ENCODE results near the gene CYB561. TPM values are rescaled to one million over a fixed set of nuclear protein-coding genes. Genes with fewer than 3 reads are reported as not detected.

The CYB561 gene
- total and polyA plus RNA-seq, 2 experiments from 2014 or later = 13.7 to 30.9 TPM

DNA sequence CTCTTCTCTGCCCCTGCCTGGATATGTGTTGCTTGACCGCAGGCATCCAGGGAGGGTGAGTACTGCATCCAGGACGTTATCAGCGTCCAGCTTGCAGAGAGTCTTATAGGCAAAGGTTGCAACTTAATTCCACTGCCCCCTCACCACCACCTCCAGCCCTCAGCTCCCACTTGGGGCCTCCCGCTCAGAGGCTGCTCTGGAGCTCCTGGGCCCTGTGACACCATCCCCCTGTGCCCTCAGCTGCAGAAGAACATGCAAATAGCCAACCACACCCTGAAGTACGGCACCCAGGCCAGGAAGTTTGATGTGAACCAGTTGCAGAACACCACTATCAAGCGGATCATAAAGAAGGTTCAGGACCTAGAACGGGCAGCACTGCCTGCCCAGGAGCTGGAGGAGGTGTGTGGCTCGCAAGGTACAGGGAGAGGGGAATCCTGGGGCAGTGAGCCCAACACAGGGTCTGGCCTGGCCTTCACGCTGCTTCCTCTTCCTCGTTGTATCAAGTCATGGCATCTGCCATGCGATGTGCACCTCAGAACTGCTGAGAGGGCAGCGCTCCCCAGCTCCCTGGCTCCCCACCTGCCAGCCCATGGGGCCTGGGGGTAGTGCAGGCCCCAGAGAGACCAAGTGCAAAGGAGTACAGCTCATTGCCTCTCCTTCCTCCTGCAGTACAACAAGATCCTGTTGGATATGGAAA is 40.4 kb upstream of the CYB561 start (continued):
- TF ChIP-seq, protein P1, sequence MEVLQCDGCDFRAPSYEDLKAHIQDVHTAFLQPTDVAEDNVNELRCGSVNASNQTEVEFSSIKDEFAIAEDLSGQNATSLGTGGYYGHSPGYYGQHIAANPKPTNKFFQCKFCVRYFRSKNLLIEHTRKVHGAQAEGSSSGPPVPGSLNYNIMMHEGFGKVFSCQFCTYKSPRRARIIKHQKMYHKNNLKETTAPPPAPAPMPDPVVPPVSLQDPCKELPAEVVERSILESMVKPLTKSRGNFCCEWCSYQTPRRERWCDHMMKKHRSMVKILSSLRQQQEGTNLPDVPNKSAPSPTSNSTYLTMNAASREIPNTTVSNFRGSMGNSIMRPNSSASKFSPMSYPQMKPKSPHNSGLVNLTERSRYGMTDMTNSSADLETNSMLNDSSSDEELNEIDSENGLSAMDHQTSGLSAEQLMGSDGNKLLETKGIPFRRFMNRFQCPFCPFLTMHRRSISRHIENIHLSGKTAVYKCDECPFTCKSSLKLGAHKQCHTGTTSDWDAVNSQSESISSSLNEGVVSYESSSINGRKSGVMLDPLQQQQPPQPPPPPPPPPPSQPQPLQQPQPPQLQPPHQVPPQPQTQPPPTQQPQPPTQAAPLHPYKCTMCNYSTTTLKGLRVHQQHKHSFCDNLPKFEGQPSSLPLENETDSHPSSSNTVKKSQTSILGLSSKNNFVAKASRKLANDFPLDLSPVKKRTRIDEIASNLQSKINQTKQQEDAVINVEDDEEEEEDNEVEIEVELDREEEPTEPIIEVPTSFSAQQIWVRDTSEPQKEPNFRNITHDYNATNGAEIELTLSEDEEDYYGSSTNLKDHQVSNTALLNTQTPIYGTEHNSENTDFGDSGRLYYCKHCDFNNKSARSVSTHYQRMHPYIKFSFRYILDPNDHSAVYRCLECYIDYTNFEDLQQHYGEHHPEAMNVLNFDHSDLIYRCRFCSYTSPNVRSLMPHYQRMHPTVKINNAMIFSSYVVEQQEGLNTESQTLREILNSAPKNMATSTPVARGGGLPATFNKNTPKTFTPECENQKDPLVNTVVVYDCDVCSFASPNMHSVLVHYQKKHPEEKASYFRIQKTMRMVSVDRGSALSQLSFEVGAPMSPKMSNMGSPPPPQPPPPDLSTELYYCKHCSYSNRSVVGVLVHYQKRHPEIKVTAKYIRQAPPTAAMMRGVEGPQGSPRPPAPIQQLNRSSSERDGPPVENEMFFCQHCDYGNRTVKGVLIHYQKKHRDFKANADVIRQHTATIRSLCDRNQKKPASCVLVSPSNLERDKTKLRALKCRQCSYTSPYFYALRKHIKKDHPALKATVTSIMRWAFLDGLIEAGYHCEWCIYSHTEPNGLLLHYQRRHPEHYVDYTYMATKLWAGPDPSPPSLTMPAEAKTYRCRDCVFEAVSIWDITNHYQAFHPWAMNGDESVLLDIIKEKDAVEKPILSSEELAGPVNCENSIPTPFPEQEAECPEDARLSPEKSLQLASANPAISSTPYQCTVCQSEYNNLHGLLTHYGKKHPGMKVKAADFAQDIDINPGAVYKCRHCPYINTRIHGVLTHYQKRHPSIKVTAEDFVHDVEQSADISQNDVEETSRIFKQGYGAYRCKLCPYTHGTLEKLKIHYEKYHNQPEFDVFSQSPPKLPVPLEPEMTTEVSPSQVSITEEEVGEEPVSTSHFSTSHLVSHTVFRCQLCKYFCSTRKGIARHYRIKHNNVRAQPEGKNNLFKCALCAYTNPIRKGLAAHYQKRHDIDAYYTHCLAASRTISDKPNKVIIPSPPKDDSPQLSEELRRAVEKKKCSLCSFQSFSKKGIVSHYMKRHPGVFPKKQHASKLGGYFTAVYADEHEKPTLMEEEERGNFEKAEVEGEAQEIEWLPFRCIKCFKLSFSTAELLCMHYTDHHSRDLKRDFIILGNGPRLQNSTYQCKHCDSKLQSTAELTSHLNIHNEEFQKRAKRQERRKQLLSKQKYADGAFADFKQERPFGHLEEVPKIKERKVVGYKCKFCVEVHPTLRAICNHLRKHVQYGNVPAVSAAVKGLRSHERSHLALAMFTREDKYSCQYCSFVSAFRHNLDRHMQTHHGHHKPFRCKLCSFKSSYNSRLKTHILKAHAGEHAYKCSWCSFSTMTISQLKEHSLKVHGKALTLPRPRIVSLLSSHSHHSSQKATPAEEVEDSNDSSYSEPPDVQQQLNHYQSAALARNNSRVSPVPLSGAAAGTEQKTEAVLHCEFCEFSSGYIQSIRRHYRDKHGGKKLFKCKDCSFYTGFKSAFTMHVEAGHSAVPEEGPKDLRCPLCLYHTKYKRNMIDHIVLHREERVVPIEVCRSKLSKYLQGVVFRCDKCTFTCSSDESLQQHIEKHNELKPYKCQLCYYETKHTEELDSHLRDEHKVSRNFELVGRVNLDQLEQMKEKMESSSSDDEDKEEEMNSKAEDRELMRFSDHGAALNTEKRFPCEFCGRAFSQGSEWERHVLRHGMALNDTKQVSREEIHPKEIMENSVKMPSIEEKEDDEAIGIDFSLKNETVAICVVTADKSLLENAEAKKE (CRISPR knock-in tag; IDR thresholded peaks at IDR 0.05) = no peak
- TF ChIP-seq POLR2AphosphoS5 (IDR thresholded peaks at IDR 0.05; ENCODE audit: low read depth) (no peak), NANOG (IDR thresholded peaks at IDR 0.05; ENCODE audit: borderline replicate concordance) (no peak), EZH2 (IDR thresholded peaks at IDR 0.05; ENCODE audit: low read depth, unreplicated experiment) (no peak)

GRCh38 chr17:63483655-63484575 is 37.8 kb upstream of the CYB561 start:
- Histone ChIP-seq H3K27ac (ENCODE audit: low read depth) (no peak overlapping the region), H3K79me2 (replicated peaks; ENCODE audit: insufficient read depth) (no peaks in the 10 kb centered on the region), H3K4me3 (no peak overlapping the region), H4K20me1 (replicated peaks; ENCODE audit: insufficient read depth) (no peaks in the 10 kb centered on the region), H3F3A (replicated peaks; ENCODE audit: low read depth) (no peaks in the 10 kb centered on the region), H2AFZ (no peak overlapping the region), H3K4me1 (ENCODE audit: insufficient read depth) (no peaks in the 10 kb centered on the region), H3K4me2 (no peak overlapping the region), H3K27me3 (ENCODE audit: insufficient read depth) (no peaks in the 10 kb centered on the region), H3K9me2 (ENCODE audit: insufficient read depth) (no peaks in the 10 kb centered on the region), H3K36me3 (ENCODE audit: insufficient read depth) (no peaks in the 10 kb centered on the region)
- DNase-seq (ENCODE audit: low spot score) (no peak), ATAC-seq (no peak)
- Mint-ChIP-seq H3K36me3 (ENCODE audit: low read depth) (no peaks in the 10 kb centered on the region; the same call in 2 of the 3 replicates), H3K9me3 (no peaks in the 10 kb centered on the region), H3K4me1 (peaks cover 4% of the 10 kb centered on the region), H3K27me3 (ENCODE audit: insufficient read depth, low read depth, poor library complexity) (peaks cover 9% of the 10 kb centered on the region), H3K4me3 (no peak overlapping the region), H3K27ac (no peak overlapping the region)
- TF ChIP-seq, protein P2, sequence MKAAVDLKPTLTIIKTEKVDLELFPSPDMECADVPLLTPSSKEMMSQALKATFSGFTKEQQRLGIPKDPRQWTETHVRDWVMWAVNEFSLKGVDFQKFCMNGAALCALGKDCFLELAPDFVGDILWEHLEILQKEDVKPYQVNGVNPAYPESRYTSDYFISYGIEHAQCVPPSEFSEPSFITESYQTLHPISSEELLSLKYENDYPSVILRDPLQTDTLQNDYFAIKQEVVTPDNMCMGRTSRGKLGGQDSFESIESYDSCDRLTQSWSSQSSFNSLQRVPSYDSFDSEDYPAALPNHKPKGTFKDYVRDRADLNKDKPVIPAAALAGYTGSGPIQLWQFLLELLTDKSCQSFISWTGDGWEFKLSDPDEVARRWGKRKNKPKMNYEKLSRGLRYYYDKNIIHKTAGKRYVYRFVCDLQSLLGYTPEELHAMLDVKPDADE (IDR thresholded peaks at IDR 0.05) = no peak
- TF ChIP-seq POLR2AphosphoS5 (IDR thresholded peaks at IDR 0.05; ENCODE audit: low read depth) = no peak

All from GM23338 (cell line).